ENCODE results near the gene ALK. TPM values are rescaled to one million over a fixed set of nuclear protein-coding genes. Genes with fewer than 3 reads are reported as not detected.

ALK gene
- total RNA-seq, 1 donor from 2014 or later = not detected

DNA sequence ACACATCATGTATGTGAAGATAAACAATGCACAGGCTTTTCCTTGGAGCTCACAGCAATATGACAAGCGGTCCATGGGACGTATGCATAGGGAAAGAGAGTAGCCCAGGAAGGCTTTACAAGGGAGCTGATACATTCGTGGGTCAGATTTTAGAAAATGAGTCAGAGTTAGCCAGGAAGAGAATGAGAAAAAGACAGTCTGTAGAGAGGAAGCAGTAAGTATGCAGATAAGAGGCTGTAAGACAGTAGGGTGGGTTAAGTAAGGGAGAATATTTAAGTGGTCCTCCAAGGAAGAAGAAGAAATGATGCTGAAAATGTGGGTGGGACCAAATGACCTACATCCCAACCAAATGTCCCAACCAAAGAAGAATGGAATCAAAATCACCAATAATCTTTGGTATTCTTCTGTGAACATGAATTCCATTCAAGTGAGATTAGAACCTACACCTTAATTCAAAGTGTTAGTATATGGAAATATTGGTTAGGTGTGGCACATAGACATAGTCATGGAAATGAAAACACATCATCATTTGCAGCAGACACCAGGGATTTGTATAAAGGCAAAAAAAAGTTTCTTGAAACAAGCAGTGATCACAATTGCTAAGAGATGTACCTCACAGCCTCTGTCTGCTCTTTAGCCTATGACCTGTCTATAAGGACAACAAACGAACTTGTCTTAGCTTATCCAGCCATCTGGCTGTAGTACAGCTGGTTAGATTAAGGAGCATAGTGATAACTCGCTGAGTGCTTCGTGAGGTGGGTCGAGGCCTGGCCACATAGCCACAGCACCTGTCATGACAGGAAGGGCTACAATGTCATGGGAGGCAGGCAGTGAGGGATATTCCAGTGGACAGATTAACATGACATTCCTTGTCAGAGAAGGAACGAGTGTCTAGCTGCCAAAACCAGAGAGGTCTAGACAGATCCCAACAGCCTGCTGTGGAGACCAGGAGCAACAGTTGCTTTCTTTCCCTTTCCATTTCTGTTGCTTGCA, 133.6 kb downstream of the ALK start:
- no peak for DNase-seq

DNA sequence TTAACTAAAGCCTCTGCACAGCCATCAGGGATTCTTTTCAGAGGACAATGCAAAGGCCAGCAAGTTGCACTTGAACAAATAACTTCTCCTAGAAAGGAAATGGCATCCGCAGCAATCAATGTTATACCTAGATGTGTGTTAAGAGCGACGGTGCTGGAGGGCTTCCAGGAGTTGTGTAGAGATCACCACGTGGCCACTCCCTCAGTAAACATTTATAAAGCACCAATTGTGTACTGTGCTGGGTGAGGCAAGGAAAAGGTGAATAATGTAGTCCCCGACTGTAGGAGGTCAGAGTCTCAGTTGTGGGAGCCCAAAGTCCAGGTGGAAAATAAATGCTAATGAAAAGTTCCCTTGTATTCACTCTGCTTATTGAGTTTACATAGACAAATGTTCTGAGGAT, 135.0 kb downstream of the ALK start:
- DNase-seq = no peak

DNA sequence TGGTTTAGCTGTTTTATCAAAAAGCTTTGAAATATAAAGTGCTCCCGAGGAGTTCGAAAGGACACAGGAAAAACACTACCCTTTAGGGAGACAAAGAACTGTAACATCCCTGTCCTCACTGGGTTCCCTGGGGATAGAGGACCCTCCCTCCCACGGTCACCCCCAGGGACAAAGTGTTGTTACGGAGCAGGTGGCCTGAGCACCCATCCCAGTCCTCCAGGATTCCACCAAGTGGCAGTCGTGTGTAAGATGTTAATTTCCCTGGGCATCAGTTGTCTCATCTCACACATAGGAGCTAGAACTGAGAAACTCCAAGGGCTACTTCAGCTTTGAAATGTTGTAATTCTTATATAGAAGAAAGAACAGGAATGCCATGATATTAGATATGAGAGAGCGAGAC, 137.7 kb downstream of the ALK start:
- no peak for DNase-seq

DNA sequence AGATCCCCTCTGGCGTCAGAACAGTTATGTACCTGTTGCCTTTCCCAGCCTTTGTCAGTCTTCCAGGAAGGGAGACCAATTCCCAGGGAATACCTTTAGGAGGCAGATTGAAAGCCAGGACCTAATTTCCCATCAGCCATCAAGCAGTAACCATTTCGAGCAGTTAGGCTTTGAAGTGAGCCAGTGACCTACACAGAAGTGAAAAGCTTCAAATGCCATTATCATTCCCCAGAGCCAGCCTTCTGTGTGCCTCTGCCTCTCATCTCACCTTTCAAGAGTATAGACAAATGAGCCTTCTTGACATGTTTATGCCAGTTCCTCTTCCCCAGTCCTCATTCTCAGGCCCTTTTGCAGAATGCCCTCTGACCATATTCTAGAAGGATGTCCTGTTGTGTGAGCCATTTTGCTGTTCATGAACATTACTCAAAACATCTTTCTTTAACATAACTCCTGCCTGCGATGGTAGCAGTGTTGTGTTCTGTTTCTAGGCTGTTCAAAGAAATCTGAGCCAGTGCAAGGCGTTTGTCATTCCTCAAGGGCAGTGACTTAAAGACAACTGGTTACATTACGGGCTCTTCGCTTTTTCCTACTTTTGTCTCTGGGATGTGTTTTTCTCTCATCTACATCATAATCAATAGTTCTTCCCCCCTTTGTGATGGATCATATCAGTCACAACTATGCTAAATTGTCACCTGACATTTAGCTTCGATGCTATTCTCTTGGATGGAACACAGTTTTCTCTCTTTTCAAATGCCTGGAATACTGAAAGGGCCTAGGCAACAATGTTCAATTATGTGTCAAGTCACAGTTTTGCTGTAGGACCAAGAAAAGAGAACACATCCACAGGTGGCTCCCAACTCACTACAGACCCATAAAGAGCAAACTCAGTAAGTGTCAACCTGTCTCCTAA, 138.6 kb downstream of the ALK start:
- no peak for DNase-seq

DNA sequence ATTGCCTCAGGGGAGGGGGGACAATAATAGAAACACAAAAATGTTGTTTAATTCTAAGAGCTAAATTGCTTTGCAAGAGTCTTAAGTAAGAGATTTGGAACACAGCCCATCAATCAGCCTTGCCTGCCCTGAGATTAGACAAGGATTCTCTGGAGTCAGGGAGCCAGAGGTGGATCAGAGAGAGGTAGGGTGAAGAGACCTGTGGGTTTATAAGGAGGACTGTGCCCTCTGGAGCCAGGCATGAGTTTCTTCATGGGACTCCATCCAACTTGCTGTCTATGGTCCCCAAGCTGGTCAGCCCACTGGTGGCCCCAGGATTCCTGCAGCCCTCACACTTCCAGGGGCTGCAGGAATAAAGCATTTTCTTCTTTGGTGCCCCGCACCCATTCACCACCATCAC, 139.3 kb downstream of the ALK start:
- DNase-seq = no peak

DNA sequence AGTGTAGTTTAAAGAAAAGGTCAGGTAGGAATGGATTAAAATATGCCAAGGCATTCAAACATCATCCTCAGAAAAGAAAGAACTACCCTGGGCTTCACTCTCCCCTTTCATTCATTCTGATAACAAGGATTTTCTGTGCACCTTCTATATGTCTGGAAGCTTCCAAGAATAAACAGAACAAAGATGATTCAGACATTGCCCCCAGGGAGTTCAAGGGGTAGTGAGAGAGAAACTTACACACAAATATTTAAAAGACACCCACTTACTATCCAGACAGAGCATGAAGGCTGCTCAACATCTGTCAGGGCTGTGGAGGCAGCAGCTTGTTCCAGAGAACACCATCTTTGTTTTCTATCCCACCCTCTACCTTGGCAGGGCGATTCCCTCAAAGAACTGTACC, 140.5 kb downstream of the ALK start:
- DNase-seq = no peak

DNA sequence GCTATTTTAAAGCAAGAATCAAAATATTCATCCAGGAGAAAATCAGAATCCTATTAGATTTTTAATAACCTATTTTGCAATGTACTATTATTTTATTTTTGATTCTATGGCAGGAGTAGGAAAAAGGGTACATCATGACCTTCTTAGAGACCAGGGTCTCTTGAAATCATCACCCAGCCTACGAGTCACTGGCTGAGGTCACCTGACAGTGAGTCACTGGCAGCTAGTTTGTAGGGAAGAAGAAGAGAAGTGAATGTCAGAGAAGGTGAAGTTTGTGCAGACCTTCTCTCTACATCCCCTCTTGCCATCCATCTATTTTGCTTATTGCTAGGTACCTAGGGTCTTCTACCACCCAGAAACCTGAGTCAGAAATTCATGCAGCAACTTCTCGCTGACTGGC, 144.2 kb downstream of the ALK start:
- DNase-seq = no peak

DNA sequence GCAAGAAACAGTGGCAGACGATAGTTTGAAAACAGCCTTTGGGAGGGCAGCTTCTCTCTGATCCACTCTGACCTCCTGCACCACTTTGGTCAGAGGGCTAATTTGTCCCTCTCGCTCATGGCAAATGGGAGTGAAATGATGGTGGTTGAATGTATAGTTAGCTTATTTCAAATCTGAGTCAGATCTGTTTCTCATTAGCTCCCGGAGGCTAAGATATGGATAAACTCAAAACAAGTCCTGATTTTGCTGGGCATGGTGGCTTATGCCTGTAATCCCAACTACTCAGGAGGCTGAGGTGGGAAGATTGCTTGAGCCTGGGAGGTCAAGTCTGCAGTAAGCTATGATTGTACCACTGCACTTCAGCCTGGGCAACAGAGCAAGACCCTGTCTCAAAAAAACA, 145.0 kb downstream of the ALK start:
- no peak for DNase-seq

DNA sequence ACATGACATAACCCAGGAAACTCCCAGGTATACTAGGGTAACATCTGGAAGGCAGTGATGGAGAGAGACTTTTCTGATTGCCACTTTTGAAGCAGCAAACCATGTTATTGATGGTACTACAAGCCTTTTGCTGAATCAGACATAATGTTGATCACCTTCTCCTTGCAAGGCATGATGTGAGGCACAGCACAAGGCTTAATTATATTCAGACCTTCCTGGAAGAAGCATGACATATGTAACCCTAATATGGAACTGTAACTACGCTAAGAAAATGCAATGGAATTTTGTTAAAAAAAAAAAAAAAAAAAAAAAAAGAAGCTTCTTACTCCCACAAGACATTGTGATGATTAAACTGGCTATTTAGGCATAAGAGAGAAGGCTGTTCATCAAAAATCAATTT, 145.4 kb downstream of the ALK start:
- no peak for DNase-seq

DNA sequence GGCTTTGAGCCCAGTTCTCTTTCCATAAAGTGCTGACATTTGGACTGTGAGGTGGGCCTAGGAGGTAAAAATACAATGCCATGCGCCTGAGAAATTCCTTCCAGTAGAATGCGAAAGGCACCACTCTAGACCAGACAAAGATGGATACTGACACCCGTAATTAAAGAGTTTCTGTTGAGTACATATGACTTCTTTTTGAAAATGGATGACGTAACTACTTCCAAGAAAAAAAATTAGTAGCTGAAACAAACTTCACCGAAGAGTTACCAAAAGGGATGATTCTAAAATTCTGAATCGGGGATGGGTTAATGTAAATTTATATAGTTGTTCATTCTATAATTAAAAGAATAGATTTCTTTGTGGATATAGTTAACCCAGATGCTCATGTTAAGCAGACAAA, 146.8 kb downstream of the ALK start:
- DNase-seq = no peak

DNA sequence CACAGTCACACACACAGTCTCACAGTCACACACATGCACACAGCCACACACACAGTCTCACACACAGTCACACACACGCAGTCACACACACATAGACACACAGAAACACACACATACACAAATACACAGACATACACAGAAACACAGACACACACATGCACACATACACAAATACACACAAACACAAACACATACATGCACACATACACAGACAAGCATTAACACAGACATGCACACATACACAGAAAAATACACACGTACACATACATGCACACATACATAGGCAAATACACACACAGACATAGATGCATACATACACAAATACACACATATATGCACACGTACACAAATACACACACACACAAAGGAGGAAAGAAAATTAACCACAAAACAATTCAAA, 150.5 kb downstream of the ALK start:
- no peak for DNase-seq

DNA sequence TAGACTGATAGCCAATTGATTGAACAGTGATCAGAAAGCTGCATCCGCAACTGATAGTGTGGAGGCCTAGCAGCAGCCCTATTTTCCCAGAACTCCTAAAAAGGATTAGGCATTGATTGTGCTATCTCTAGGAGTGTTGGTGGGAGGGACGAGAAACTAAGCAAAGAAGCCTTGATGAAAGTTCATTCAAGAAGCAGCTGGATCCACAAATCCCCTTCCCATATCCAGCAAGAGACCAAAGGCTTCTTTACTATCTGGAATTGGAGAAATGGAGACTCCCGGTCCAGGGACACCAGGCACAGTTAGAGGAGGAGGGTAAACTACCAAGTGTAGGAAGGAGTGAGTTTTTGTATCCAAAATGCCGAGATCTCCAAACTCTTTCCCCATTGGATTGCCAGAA, 151.5 kb downstream of the ALK start:
- no peak for DNase-seq

DNA sequence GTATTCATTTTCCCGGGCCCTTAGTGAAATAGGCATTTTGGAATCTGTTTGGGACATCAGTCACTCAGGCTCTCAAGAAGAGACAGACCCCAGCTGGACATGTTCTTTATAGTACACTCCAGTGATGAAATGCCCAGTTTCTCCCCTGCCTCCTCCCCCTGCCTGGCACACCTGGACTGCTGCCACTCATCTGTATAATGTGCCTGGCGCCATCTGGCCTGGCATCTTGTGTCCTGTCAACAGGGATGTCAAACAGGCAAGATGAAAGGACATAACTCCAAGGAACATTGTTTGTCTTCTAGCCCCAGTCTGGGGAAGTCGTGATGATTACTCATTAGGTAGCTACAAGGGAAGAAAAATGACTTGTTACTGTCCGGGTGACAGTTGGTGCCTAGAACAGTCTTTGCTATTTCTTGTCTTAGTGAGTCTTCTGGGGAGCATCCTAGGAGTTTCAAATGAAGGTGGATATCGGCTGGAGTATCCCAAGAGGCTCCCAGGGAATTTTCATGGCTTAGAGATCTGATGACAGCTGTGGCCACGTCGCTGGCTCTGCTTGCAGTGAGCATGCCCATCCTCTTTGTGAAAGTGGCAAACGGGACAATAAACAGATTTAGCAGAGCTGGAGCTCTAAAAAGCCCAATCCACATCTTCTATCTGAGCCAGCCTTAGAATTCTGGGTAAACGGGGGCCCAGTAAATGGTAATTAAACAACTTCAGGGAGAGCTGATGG, 153.6 kb downstream of the ALK start:
- no peak for DNase-seq

DNA sequence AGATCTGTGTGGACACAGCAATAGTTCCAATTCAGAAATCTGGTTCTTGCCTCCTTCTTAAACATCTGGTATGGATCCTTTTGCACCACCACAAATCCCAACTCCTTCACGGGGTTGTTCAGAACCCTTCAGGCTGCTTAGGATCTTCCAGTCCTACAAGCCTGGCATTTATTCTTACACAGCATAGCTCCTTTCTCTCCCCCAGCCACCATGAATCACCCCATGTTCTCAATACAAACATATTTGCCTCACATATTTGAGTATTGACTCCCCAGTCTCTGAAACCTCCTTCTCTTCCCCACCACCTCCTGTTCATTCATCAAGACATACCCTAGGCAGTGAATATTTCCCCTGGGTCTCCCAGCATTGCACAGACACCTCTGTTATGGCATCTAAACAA, 155.2 kb downstream of the ALK start:
- DNase-seq = no peak

DNA sequence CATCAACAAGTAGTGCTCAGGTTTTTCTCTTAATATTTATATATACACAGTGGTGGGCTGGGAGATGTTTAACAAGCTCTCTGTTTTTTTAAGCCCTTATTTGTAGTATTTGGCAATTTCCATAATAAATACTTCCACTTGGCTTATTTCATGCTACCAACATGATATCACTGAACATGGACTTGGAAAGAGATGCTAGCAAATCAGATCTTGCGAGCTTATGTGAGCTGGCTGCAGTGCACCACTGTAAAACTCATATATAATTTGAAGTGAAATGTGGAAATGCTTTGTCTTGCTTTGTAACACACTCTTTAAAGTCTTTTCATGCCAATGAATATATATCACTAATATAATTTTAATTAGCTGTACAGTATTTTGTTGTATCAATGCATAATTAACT, 155.7 kb downstream of the ALK start:
- DNase-seq = no peak

DNA sequence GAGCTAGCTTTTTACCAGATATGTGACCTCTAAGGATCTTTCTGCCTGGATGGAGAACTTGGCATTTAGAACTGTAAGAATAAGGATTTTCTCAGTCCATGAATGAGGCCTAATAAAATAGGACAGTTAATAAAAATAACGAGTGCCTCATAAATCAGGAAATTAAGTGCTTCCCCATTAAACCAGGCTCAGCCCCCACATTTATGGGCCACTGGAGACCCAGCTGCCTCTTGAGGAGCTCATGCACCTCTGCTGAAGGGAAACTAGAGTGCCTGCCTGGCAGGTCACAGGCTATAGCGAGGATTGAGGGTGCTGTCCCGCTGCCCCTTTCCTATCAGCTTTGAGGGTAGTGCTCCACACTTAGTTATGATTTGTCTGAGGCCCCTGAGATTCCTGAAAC, 158.0 kb downstream of the ALK start:
- DNase-seq = no peak

DNA sequence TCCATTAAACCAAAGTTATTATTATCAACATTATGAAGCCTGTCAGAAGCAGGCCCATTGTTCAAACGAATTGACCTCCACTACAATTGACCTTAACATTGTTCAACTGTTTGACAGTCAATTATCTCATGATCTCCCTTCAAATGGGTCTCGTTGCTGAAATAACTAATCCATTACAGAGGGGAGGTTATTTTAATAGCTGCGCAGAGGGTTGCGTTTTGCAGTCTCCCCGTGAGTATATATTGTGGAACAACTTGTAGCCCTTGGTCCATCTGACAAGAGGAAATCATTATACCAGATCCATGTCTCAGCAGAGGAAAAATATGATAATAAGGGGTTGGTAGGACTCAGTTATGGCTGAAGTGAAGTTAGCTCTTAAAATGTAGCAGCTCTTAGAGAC, 159.1 kb downstream of the ALK start:
- no peak for DNase-seq

DNA sequence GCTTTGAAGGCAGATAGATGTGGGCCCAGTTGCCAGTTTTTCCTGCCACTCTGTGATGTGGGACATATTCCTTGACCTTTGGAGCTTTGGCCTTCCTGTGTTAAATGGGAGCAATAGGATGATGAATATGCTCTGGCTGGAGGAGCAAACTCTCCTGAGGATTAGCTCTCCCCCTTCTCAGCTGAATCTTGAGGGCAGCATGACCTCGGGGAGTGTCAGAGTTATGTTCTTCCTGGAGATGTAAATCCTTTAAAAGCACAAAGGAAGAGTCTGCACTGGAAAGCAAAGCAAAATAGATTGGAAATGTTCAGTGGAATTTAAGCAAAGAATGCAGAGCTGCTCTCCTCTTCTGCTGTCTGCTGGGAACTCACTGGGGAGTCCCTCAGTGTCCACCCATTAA, 160.1 kb downstream of the ALK start:
- no peak for DNase-seq

DNA sequence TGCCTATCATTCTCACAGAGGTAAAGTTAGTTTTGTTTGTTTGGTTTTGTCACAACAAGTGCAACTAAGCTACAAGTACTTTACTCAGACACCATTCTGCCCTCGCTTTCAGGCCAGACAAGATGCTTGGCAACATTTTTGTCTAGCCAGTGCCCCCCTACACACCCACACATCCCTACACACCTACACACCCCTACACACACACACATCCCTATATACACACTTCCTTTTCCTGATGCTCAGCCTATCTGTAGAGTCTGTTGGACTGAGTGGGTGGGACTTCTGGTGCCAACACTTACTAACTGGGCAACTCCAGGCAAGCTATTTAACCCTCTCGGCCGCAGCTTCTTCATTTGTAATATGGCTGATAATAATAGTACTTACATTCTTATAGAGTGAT, 161.4 kb downstream of the ALK start:
- DNase-seq = no peak

DNA sequence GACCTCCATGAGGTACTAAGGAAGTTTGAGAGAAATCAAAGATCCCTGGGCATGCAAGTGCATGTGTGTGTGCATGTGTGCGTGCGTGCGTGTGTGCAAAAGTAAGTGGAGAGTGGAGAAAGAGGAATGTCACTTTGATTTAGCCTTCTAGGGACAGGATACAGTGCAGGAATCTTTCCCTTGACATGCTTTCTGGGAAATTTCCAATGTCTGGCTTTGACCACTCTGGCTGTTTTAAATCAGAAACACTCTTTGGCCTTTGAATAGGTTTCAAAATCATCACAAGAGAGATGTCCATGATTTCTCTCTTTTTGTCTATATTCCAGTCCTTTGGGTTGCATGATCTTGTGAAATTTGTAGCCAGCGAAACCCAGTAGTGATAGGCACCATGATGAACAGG, 162.0 kb downstream of the ALK start:
- no peak for DNase-seq

DNA sequence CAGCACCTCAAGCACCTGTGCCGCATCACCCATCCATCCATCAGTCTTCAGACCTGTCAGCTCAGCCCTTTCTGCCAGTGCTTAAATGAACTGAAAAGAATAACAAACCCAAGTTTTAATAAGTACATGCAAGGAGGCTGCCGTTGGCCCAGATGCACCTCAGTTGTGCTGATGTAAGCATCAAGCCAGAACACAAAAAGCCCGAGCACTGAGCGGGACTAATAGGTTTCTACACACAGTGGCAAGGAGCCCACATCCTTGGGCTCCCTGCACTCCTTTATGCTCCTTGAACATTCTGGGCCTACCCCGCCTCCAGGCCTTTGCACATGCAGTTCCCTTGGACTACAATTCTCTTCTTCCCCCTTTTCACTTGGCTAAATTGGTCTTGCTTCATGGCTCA, 165.6 kb downstream of the ALK start:
- DNase-seq = no peak

DNA sequence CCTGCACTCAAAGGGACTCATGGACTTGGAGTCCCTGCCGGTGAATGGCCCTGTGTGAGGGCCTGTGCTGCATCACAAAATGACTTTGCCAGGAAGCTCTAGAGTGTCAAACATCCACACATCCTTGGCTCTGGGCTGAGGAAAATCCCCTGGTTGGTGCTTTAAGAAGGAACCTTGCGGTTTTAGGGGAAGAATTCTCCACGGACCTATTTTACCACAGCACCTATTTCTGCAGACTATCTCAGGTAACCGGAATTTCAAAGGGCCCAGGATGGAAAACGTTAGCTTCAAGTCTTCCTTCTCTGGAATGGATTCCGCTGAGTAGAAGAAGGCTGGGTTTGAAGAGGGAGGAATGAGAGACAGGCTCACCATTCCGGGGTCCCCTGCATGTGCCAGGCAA, 166.2 kb downstream of the ALK start:
- no peak for DNase-seq

Data from dermis blood vessel endothelial cell (primary cell).